HepG2 (cell line): ENCODE data around the gene MRFAP1L1. TPM values are rescaled to one million over a fixed set of nuclear protein-coding genes. Genes with fewer than 3 reads are reported as not detected.
A peak's percentile ranks its signal among the peaks of the same experiment; 100 is the strongest.

Source experiments
- ATAD3A ChIP-seq: sonication (generic); formaldehyde crosslinking; IDR thresholded peaks from 2 replicates; pipeline ENCODE4 v1.4.0; 2020; ENCODE audit warnings: missing genetic modification reagents
- CREM ChIP-seq, 2 experiments: sonication (generic) in 1 of 2; formaldehyde crosslinking in 1 of 2; IDR thresholded peaks; 2 replicates each; pipeline versions ENCODE4 v1.4.0 to v1.6.1; 2016 to 2020; ENCODE audit warnings: antibody characterized with exemption in 1 of 2, mild to moderate bottlenecking in 1 of 2, missing genetic modification reagents in 1 of 2
- HHEX ChIP-seq: IDR thresholded peaks from 2 replicates; pipeline ENCODE4 v1.6.1; 2016; ENCODE audit warnings: control low read depth
- JUNB ChIP-seq: sonication (generic); formaldehyde crosslinking; IDR thresholded peaks from 2 replicates; pipeline ENCODE4 v1.8.0; 2022; ENCODE audit warnings: missing genetic modification reagents, mild to moderate bottlenecking, borderline replicate concordance
- KLF13 ChIP-seq: sonication (generic); formaldehyde crosslinking; IDR thresholded peaks from 2 replicates; pipeline ENCODE4 v1.4.0; 2020; ENCODE audit warnings: mild to moderate bottlenecking, missing genetic modification reagents
- MED8 ChIP-seq: sonication (generic); formaldehyde crosslinking; IDR thresholded peaks from 2 replicates; pipeline ENCODE4 v1.8.1; 2023; ENCODE audit warnings: mild to moderate bottlenecking, missing genetic modification reagents; ENCODE audit not compliant: insufficient replicate concordance
- NBN ChIP-seq: fragments of 450-650 bp; conservative IDR thresholded peaks from 2 replicates; pipeline ENCODE4 v1.6.1; 2017
- NCOA5 ChIP-seq: sonication (generic); formaldehyde crosslinking; IDR thresholded peaks from 2 replicates; pipeline ENCODE4 v1.4.0; 2020; ENCODE audit warnings: missing genetic modification reagents
- PHF20 ChIP-seq: sonication (generic); formaldehyde crosslinking; IDR thresholded peaks from 2 replicates; pipeline ENCODE4 v1.5.0; 2020; ENCODE audit warnings: mild to moderate bottlenecking, missing genetic modification reagents
- RAD51 ChIP-seq: fragments of 450-650 bp; IDR thresholded peaks from 2 replicates; pipeline ENCODE4 v1.6.1; 2016; ENCODE audit warnings: borderline replicate concordance
- RFXAP ChIP-seq: sonication (generic); formaldehyde crosslinking; IDR thresholded peaks from 2 replicates; pipeline ENCODE4 v1.4.0; 2020; ENCODE audit warnings: missing genetic modification reagents, borderline replicate concordance
- ZFP36 ChIP-seq: fragments of 150-350 bp; IDR thresholded peaks from 2 replicates; pipeline ENCODE4 v1.6.1; 2018; ENCODE audit warnings: borderline replicate concordance, low read length, low read depth; ENCODE audit not compliant: partially characterized antibody
- ZNF329 ChIP-seq: sonication (generic); formaldehyde crosslinking; IDR thresholded peaks from 2 replicates; pipeline ENCODE4 v1.9.0; 2021; ENCODE audit warnings: low read depth, mild to moderate bottlenecking, missing genetic modification reagents
- ZNF556 ChIP-seq: sonication (generic); formaldehyde crosslinking; IDR thresholded peaks from 2 replicates; pipeline ENCODE4 v1.4.0; 2020; ENCODE audit warnings: mild to moderate bottlenecking, missing genetic modification reagents, borderline replicate concordance
- ZNF652 ChIP-seq: IDR thresholded peaks from 2 replicates; pipeline ENCODE4 v1.6.1; 2016; ENCODE audit warnings: low read depth, borderline replicate concordance
- ZNF83 ChIP-seq: sonication (generic); formaldehyde crosslinking; IDR thresholded peaks from 2 replicates; pipeline ENCODE4 v1.4.0; 2020; ENCODE audit warnings: missing genetic modification reagents, mild to moderate bottlenecking, borderline replicate concordance
- polyA plus RNA-seq, 8 experiments: library from polyadenylated mRNA; depleted of rRNA in 3 of 8; stranded (reverse) in 7 of 8; unstranded in 1 of 8; fragments of >200 nt; fragmentation: Illumina TruSeq in 4 of 8; extraction: Trizol in 4 of 8; gene quantifications; 2 replicates each; pipeline versions ENCODE4 v1.2.1 to v1.2.3, GENCODE V29; 2011 to 2016; ENCODE audit warnings: low read depth in 4 of 8, missing spikeins in 1 of 8, mixed read lengths in 1 of 8; ENCODE audit not compliant: insufficient read depth in 1 of 8
- total RNA-seq, 5 experiments: library from RNA; depleted of rRNA; stranded (reverse); fragments of >200 nt; fragmentation: Illumina TruSeq; extraction: Trizol; gene quantifications; 2 replicates each; pipeline ENCODE4 v1.2.3, GENCODE V29; 2016; ENCODE audit warnings: low read depth in 1 of 5
- TF ChIP-seq, protein P1 (sequence below): sonication (generic); formaldehyde crosslinking; IDR thresholded peaks from 2 replicates; pipeline ENCODE4 v1.8.1; 2023; ENCODE audit warnings: missing genetic modification reagents, inconsistent platforms, borderline replicate concordance
- TF ChIP-seq, protein P2 (sequence below): sonication (generic); formaldehyde crosslinking; IDR thresholded peaks from 2 replicates; pipeline ENCODE4 v1.8.1; 2023; ENCODE audit warnings: mild to moderate bottlenecking, missing genetic modification reagents
- TF ChIP-seq, protein P3 (sequence below): sonication (generic); formaldehyde crosslinking; IDR thresholded peaks from 2 replicates; pipeline ENCODE4 v1.8.0; 2022; ENCODE audit warnings: mild to moderate bottlenecking, missing genetic modification reagents; ENCODE audit not compliant: insufficient replicate concordance
- TF ChIP-seq, protein P4 (sequence below): fragments of 450-650 bp; IDR thresholded peaks from 2 replicates; pipeline ENCODE4 v1.6.1; 2017
- TF ChIP-seq, protein P5 (sequence below): sonication (generic); formaldehyde crosslinking; IDR thresholded peaks from 2 replicates; pipeline ENCODE4 v1.5.0; 2020; ENCODE audit warnings: mild to moderate bottlenecking, low read depth, missing genetic modification reagents, borderline replicate concordance
- TF ChIP-seq, protein P6 (sequence below): sonication (generic); formaldehyde crosslinking; IDR thresholded peaks from 2 replicates; pipeline ENCODE4 v1.4.0; 2020; ENCODE audit warnings: mild to moderate bottlenecking, missing genetic modification reagents

The MRFAP1L1 gene
- total and polyA plus RNA-seq, 2 of the 13 experiments (the other 11 are each of a cell fraction or from before 2014, with no cell fraction given), result 44.8 to 76.6 TPM

DNA sequence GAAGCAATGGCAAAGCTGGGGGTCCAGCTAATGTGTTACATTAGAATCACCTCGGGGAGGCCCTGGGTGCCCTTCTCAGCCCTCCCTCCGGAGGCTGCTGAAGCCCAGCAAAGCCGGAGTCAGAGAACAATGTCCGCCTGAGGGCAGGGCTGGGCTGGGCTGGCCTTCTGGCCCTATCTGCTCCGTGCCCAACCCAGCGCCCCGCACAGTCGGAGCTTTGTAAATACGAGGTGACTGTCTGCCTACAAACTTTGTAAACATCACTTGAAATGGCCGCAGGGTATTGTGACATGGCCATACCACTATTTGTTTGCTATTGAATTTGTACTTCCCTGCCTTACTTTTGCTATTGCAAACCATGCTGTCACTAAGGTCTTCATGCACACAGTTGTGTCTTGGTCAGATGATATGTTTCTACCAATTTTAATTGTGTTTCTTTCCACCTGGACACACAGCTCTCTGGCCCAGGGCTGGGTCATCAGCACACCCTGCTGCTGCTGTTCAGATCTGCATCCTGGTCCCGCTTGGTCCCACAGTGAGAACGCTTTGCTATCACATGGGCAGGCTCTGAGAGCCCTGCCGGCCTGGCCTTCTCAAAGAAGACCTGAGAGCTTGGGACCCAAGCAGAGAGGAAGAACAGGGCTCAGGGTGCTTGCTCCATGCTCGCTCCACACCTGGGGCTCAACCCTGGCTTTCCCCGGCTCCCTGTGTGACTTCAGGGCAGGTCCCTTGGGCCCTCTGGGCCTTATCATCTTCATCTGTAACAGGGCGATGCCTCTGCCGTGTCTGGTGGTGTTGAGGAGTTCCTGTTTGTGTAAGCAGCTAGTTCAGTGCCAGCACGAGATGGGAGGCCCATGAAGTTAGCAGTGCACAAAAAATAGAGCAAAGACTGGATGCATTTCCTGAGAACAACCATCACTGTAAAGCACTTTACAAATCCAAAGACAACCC is 13.7 kb downstream of the MRFAP1L1 start (continued):
- TF ChIP-seq ATAD3A (CRISPR knock-in tag), result no peak
- TF ChIP-seq, protein P1, sequence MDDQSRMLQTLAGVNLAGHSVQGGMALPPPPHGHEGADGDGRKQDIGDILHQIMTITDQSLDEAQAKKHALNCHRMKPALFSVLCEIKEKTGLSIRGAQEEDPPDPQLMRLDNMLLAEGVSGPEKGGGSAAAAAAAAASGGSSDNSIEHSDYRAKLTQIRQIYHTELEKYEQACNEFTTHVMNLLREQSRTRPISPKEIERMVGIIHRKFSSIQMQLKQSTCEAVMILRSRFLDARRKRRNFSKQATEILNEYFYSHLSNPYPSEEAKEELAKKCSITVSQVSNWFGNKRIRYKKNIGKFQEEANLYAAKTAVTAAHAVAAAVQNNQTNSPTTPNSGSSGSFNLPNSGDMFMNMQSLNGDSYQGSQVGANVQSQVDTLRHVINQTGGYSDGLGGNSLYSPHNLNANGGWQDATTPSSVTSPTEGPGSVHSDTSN (CRISPR knock-in tag), result no peak
- TF ChIP-seq, protein P2, sequence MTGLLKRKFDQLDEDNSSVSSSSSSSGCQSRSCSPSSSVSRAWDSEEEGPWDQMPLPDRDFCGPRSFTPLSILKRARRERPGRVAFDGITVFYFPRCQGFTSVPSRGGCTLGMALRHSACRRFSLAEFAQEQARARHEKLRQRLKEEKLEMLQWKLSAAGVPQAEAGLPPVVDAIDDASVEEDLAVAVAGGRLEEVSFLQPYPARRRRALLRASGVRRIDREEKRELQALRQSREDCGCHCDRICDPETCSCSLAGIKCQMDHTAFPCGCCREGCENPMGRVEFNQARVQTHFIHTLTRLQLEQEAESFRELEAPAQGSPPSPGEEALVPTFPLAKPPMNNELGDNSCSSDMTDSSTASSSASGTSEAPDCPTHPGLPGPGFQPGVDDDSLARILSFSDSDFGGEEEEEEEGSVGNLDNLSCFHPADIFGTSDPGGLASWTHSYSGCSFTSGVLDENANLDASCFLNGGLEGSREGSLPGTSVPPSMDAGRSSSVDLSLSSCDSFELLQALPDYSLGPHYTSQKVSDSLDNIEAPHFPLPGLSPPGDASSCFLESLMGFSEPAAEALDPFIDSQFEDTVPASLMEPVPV (CRISPR knock-in tag), result no peak; the same call in 1 of the 2 replicates
- peak; percentile 84; the same call in 1 of the 2 replicates for TF ChIP-seq RFXAP (CRISPR knock-in tag)
- TF ChIP-seq ZNF652 (CRISPR knock-in tag), result no peak
- peak; percentile 54; the same call in 1 of the 2 replicates for TF ChIP-seq HHEX (CRISPR knock-in tag)
- peak; percentile 77 for TF ChIP-seq MED8 (CRISPR knock-in tag)
- TF ChIP-seq NBN, result no peak
- TF ChIP-seq JUNB (CRISPR knock-in tag), result no peak
- TF ChIP-seq ZNF556 (CRISPR knock-in tag), result 0 out of 2 replicates have a peak, but pooled peaks have one; percentile 41
- peak; percentile 88 for TF ChIP-seq CREM (IDR thresholded peaks at IDR 0.05)
- no peak for TF ChIP-seq CREM (CRISPR knock-in tag; IDR thresholded peaks at IDR 0.05)
- TF ChIP-seq, protein P3, sequence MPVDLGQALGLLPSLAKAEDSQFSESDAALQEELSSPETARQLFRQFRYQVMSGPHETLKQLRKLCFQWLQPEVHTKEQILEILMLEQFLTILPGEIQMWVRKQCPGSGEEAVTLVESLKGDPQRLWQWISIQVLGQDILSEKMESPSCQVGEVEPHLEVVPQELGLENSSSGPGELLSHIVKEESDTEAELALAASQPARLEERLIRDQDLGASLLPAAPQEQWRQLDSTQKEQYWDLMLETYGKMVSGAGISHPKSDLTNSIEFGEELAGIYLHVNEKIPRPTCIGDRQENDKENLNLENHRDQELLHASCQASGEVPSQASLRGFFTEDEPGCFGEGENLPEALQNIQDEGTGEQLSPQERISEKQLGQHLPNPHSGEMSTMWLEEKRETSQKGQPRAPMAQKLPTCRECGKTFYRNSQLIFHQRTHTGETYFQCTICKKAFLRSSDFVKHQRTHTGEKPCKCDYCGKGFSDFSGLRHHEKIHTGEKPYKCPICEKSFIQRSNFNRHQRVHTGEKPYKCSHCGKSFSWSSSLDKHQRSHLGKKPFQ (CRISPR knock-in tag), result peak; percentile 55
- no peak for TF ChIP-seq ZNF83 (CRISPR knock-in tag)
- TF ChIP-seq ZNF329, result peak; percentile 54; the same call in 1 of the 2 replicates
- TF ChIP-seq KLF13 (CRISPR knock-in tag), result no peak
- TF ChIP-seq NCOA5 (CRISPR knock-in tag), result no peak
- TF ChIP-seq PHF20, result no peak
- no peak for TF ChIP-seq RAD51
- TF ChIP-seq, protein P4, sequence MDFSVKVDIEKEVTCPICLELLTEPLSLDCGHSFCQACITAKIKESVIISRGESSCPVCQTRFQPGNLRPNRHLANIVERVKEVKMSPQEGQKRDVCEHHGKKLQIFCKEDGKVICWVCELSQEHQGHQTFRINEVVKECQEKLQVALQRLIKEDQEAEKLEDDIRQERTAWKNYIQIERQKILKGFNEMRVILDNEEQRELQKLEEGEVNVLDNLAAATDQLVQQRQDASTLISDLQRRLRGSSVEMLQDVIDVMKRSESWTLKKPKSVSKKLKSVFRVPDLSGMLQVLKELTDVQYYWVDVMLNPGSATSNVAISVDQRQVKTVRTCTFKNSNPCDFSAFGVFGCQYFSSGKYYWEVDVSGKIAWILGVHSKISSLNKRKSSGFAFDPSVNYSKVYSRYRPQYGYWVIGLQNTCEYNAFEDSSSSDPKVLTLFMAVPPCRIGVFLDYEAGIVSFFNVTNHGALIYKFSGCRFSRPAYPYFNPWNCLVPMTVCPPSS, result no peak
- TF ChIP-seq, protein P5, sequence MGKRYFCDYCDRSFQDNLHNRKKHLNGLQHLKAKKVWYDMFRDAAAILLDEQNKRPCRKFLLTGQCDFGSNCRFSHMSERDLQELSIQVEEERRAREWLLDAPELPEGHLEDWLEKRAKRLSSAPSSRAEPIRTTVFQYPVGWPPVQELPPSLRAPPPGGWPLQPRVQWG (CRISPR knock-in tag), result no peak
- TF ChIP-seq, protein P6, sequence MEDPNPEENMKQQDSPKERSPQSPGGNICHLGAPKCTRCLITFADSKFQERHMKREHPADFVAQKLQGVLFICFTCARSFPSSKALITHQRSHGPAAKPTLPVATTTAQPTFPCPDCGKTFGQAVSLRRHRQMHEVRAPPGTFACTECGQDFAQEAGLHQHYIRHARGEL (CRISPR knock-in tag), result no peak
- no peak for TF ChIP-seq ZFP36
